ENCODE measurements around the gene LLGL2. TPM values are rescaled to one million over a fixed set of nuclear protein-coding genes. Genes with fewer than 3 reads are reported as not detected.
"Not testable (repeated sequence)": the region's sequence is repeated elsewhere in the genome, so short reads cannot be mapped to it uniquely, and the experiment has no call there.

The LLGL2 gene
- total RNA-seq, 1 donor from 2014 or later: 44.9 TPM

- no peak overlapping the region for H3K27ac ChIP-seq
- H3K4me1 ChIP-seq: peaks cover 24% of the 10 kb centered on the region
- DNase-seq (ENCODE audit: extremely low spot score in 2 of 2): no peak
- intact Hi-C loops (cut with DNase I): no loop called here
- no peak overlapping the region for H3K4me3 ChIP-seq
- no peaks in the 10 kb centered on the region for H3K36me3 ChIP-seq
- TF ChIP-seq POLR2AphosphoS5 (IDR thresholded peaks at IDR 0.05; ENCODE audit: insufficient read depth in 1 of 2, low read depth in 1 of 2) (no peak), POLR2A (IDR thresholded peaks at IDR 0.05) (no peak)
- TF ChIP-seq, protein P1, sequence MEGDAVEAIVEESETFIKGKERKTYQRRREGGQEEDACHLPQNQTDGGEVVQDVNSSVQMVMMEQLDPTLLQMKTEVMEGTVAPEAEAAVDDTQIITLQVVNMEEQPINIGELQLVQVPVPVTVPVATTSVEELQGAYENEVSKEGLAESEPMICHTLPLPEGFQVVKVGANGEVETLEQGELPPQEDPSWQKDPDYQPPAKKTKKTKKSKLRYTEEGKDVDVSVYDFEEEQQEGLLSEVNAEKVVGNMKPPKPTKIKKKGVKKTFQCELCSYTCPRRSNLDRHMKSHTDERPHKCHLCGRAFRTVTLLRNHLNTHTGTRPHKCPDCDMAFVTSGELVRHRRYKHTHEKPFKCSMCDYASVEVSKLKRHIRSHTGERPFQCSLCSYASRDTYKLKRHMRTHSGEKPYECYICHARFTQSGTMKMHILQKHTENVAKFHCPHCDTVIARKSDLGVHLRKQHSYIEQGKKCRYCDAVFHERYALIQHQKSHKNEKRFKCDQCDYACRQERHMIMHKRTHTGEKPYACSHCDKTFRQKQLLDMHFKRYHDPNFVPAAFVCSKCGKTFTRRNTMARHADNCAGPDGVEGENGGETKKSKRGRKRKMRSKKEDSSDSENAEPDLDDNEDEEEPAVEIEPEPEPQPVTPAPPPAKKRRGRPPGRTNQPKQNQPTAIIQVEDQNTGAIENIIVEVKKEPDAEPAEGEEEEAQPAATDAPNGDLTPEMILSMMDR (IDR thresholded peaks at IDR 0.05): no peak
- no peaks in the 10 kb centered on the region for H3K9me3 ChIP-seq
- no peaks in the 10 kb centered on the region for H3K27me3 ChIP-seq
Measured at GRCh38 chr17:75592348-75593020, 67.0 kb downstream of the LLGL2 start.

GRCh38 chr17:75593430-75593829, 67.9 kb downstream of the LLGL2 start:
- peaks cover 19% of the 10 kb centered on the region for H3K4me1 ChIP-seq
- intact Hi-C loops (cut with DNase I); H3K4me3 ChIP-seq; H3K9me3 ChIP-seq; H3K27ac ChIP-seq; DNase-seq (ENCODE audit: extremely low spot score in 2 of 2); H3K27me3 ChIP-seq; H3K36me3 ChIP-seq: not testable (repeated sequence)

DNA sequence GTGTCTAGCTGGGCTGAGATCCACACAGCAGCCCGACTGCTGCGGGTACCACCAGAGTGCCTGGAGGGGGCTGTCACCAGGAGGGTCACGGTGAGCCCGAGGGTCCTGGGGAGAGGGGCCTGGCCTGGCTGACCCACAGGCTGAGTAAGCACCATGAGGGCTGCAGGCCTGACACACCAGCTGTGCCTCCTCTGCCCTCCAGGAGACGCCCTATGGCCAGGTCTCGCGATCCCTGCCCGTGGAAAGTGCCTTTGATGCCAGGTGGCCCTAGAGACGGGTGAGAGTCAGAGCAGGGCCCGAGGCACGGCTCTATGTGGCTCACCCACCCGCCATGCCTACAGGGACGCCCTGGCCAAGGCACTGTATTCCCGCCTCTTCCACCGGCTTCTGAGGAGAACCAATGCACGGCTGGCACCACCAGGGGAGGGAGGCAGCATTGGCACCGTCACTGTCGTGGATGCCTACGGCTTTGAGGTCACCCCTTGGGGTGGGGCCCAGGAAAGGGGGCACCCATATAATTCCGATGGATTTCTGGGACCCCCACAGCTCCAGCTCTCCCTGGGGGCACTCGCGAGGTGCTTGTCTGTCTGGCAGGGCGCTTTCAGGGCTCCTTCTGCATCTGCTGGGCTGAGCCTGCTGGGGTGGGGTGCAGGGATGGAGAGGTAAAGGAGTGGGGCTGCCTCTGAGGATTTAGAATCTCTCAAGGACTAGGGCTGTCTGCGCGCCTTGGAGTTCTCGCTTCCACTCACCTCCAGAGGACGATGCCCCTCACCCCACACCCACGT, 69.2 kb downstream of the LLGL2 start:
- no peak for TF ChIP-seq POLR2AphosphoS5 (IDR thresholded peaks at IDR 0.05; ENCODE audit: insufficient read depth in 1 of 2, low read depth in 1 of 2)
- TF ChIP-seq, protein P1 (IDR thresholded peaks at IDR 0.05): no peak
- no peak for TF ChIP-seq POLR2A (IDR thresholded peaks at IDR 0.05)

DNA sequence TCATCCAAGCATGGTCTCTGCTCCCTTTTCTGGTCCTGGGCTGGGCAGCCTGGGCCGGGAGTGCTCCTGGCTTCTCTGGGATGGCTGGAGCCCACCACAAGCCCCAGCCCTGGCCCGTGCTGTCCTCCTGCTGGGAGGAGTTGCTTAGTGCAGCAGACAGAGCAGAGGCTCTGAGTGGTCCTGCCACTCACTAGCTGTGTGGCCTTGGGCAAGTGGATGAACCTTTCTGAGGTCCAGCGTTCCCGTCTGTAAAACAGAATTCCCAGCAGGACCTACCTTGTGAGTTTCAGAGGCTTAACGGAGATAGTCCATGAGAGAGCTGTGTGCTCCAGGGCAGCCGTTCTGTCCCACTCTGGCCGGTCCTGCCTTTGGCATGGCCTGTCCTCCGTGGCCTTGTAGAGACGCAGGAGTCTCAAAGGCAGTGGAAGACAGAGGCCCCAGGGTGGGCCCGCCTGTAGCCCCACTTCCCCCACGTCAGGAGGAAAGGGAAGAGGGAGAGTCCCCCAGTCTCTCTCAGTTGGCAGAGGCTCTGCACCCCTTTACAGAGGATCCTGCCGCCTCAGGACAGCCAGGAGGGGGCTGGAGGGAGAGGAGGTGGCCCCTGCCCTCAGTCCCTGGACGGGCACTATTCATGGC, 69.9 kb downstream of the LLGL2 start:
- Histone ChIP-seq H3K4me1 (peaks cover 7% of the 10 kb centered on the region), H3K27ac (no peak overlapping the region), H3K4me3 (no peak overlapping the region), H3K27me3 (no peaks in the 10 kb centered on the region), H3K9me3 (no peaks in the 10 kb centered on the region), H3K36me3 (no peaks in the 10 kb centered on the region)
- no peak for DNase-seq (ENCODE audit: extremely low spot score in 2 of 2)
- TF ChIP-seq POLR2A (IDR thresholded peaks at IDR 0.05): no peak
- TF ChIP-seq POLR2AphosphoS5 (IDR thresholded peaks at IDR 0.05; ENCODE audit: insufficient read depth in 1 of 2, low read depth in 1 of 2): no peak
- TF ChIP-seq, protein P1 (IDR thresholded peaks at IDR 0.05): no peak
- intact Hi-C loops (cut with DNase I): no loop called here

More for the DNA sequence above, 69.2 kb downstream of the LLGL2 start:
- Histone ChIP-seq H3K27me3 (no peaks in the 10 kb centered on the region), H3K9me3 (no peaks in the 10 kb centered on the region), H3K27ac (no peak overlapping the region), H3K4me1 (peaks cover 14% of the 10 kb centered on the region), H3K4me3 (no peak overlapping the region), H3K36me3 (no peaks in the 10 kb centered on the region)
- intact Hi-C loops (cut with DNase I): no loop called here
- no peak for DNase-seq (ENCODE audit: extremely low spot score in 2 of 2)

DNA sequence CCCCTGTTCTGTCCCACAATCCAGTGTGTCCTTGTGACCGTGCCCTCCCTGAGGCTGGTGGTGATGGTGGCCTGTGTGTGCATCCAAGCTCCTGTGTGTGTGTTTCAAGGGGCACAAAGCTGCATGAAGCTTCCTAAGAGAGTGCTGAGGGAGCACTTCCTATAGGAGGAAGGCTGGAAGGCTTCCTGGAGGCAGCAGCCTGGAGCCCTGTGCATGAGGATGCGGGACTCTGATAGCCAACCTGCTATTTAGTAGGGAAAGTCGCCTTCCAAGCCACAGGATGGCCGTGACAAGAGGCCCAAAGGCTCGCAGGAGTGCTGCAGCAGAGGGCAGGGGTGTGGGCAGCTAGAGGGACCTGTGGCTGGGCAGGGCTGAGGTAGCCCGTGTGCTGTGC, 70.4 kb downstream of the LLGL2 start:
- intact Hi-C loops (cut with DNase I): no loop called here
- Histone ChIP-seq H3K36me3 (no peaks in the 10 kb centered on the region), H3K4me3 (no peak overlapping the region), H3K4me1 (peaks cover 2% of the 10 kb centered on the region), H3K27me3 (no peaks in the 10 kb centered on the region), H3K27ac (no peak overlapping the region), H3K9me3 (no peaks in the 10 kb centered on the region)
- no peak for DNase-seq (ENCODE audit: extremely low spot score in 2 of 2)
- no peak for TF ChIP-seq POLR2AphosphoS5 (IDR thresholded peaks at IDR 0.05; ENCODE audit: insufficient read depth in 1 of 2, low read depth in 1 of 2)
- TF ChIP-seq, protein P1 (IDR thresholded peaks at IDR 0.05): no peak
- no peak for TF ChIP-seq POLR2A (IDR thresholded peaks at IDR 0.05)

All from vagina (tissue), 2 donors.